Caco-2 (cell line): Measurements from ENCODE around the gene HEATR1. TPM values are rescaled to one million over a fixed set of nuclear protein-coding genes. Genes with fewer than 3 reads are reported as not detected.

Experiments used
- BruUV-seq: library from RNA; stranded (reverse); fragments of 400-500 nt; replicated peaks from 2 replicates; lab custom pipeline; 2021; lab: Mats Ljungman, UMichigan
- CTCF ChIA-PET: fragments of 300-600 bp; sonication (Branson Sonifier 250); formaldehyde crosslinking; loops from one replicate; lab custom pipeline; 2022; ENCODE audit warnings: antibody characterized with exemption; lab: Charles Lee
- POLR2A ChIA-PET: fragments of 300-600 bp; sonication (Branson Sonifier 250); formaldehyde crosslinking; loops from one replicate; lab custom pipeline; 2022; ENCODE audit warnings: antibody characterized with exemption; lab: Charles Lee
- DNase-seq, 2 experiments: peaks; one replicate each; pipeline versions ENCODE4 v3.0.0 to v3.0.0-alpha.2; 2020 to 2022
- H3K27me3 ChIP-seq: replicated peaks from 2 replicates; pipeline ENCODE4 v1.6.0; 2011; ENCODE audit warnings: low read length; ENCODE audit not compliant: control insufficient read depth, insufficient read depth
- H3K36me3 ChIP-seq: 2 replicates; pipeline ENCODE4 v1.5.1; 2011; ENCODE audit warnings: low read length; ENCODE audit not compliant: control insufficient read depth, insufficient read depth
- H3K4me1 ChIP-seq: fragments of 250-450 bp; sonication (Bioruptor Pico); 2 replicates; pipeline ENCODE4 v1.5.1; 2020; ENCODE audit warnings: mild to moderate bottlenecking
- H3K4me3 ChIP-seq: 2 replicates; pipeline ENCODE4 v1.5.1; 2011; ENCODE audit warnings: low read depth, mild to moderate bottlenecking, control low read depth, low read length
- H3K9me3 ChIP-seq: fragments of 250-450 bp; sonication (Bioruptor Pico); 2 replicates; pipeline ENCODE4 v1.5.1; 2020; ENCODE audit warnings: mild to moderate bottlenecking, moderate library complexity
- H3K27ac Mint-ChIP-seq: one replicate; pipeline ENCODE4 v1.8.0; 2022; ENCODE audit warnings: mixed read lengths; ENCODE audit not compliant: unreplicated experiment
- H3K27me3 Mint-ChIP-seq: one replicate; pipeline ENCODE4 v1.8.0; 2022; ENCODE audit warnings: mixed read lengths; ENCODE audit not compliant: insufficient read depth, unreplicated experiment
- H3K36me3 Mint-ChIP-seq: one replicate; pipeline ENCODE4 v1.8.0; 2022; ENCODE audit warnings: mild to moderate bottlenecking, mixed read lengths; ENCODE audit not compliant: insufficient read depth, unreplicated experiment
- H3K4me1 Mint-ChIP-seq: one replicate; pipeline ENCODE4 v1.8.0; 2022; ENCODE audit warnings: low read depth, mixed read lengths; ENCODE audit not compliant: unreplicated experiment
- H3K4me3 Mint-ChIP-seq: one replicate; pipeline ENCODE4 v1.8.0; 2022; ENCODE audit warnings: mild to moderate bottlenecking, moderate library complexity, mixed read lengths; ENCODE audit not compliant: unreplicated experiment
- H3K9me3 Mint-ChIP-seq: one replicate; pipeline ENCODE4 v1.8.0; 2022; ENCODE audit warnings: mixed read lengths; ENCODE audit not compliant: unreplicated experiment
- intact Hi-C: fragments of 100-400 bp; cut with micrococcal nuclease; formaldehyde crosslinking; loops from one replicate; pipeline ENCODE4 v1.10.0; 2022; ENCODE audit not compliant: unreplicated experiment
- total RNA-seq: library from RNA; stranded (reverse); gene quantifications from 2 replicates; pipeline ENCODE4 v1.2.3, GENCODE V29; 2022
- TF ChIP-seq, protein P1 (sequence below), 2 experiments: fragments of 200-600 bp in 1 of 2; IDR thresholded peaks; 1 replicate in 1 of 2; 2 replicates in 1 of 2; pipeline versions ENCODE4 v1.5.1 to v1.8.0; 2011 to 2022; ENCODE audit warnings: antibody characterized with exemption in 1 of 2, control low read depth in 1 of 2, inconsistent platforms in 1 of 2, low read depth in 1 of 2, low read length in 1 of 2, mild to moderate bottlenecking in 1 of 2, moderate library complexity in 1 of 2; ENCODE audit not compliant: insufficient read depth in 1 of 2, severe bottlenecking in 1 of 2, unreplicated experiment in 1 of 2

The HEATR1 gene
- total RNA-seq, 1 experiment from 2014 or later: 56.5 TPM

DNA sequence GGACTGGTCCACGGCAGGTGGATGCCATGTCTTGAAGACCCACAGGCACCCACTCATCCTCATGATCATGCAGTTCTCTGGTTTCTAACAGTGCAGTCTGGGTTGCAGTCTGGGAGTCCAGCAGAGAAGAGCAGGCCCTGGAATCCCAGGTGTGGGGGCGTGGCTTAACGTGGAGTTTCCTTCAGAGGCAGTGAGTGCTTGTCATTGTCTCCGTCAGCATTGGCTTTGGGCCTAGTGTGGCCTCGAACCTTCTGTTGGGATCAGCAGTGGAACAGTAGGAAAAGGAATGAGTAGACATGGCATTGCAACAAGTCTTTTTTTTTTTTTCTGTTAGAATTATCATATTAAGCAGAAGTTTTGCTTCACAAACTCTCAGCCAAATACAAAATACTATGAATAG is 67.8 kb downstream of the HEATR1 start:
- Mint-ChIP-seq H3K4me3 (no peak overlapping the region), H3K4me1 (peaks cover 10% of the 10 kb centered on the region), H3K9me3 (no peaks in the 10 kb centered on the region), H3K27ac (no peak overlapping the region), H3K27me3 (no peaks in the 10 kb centered on the region), H3K36me3 (peaks cover 52% of the 10 kb centered on the region)
- Histone ChIP-seq H3K4me1 (peaks cover 11% of the 10 kb centered on the region; the same call in 1 of the 2 replicates), H3K36me3 (no peaks in the 10 kb centered on the region), H3K9me3 (no peaks in the 10 kb centered on the region), H3K4me3 (no peak overlapping the region), H3K27me3 (no peaks in the 10 kb centered on the region)
- BruUV-seq: no TSS peak
- ChIA-PET POLR2A (no interaction called here), CTCF (no interaction called here)
- DNase-seq: peak in 1 of 2 experiments; percentile 19
- intact Hi-C loops: loop anchor here (10.0 kb wide), 1 partner anchor 252 kb away; the partner anchor contains the start of gene ERO1B
- TF ChIP-seq, protein P1, sequence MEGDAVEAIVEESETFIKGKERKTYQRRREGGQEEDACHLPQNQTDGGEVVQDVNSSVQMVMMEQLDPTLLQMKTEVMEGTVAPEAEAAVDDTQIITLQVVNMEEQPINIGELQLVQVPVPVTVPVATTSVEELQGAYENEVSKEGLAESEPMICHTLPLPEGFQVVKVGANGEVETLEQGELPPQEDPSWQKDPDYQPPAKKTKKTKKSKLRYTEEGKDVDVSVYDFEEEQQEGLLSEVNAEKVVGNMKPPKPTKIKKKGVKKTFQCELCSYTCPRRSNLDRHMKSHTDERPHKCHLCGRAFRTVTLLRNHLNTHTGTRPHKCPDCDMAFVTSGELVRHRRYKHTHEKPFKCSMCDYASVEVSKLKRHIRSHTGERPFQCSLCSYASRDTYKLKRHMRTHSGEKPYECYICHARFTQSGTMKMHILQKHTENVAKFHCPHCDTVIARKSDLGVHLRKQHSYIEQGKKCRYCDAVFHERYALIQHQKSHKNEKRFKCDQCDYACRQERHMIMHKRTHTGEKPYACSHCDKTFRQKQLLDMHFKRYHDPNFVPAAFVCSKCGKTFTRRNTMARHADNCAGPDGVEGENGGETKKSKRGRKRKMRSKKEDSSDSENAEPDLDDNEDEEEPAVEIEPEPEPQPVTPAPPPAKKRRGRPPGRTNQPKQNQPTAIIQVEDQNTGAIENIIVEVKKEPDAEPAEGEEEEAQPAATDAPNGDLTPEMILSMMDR (IDR thresholded peaks at IDR 0.05; ENCODE audit: insufficient read depth in 1 of 2, low read depth in 1 of 2, low read length in 1 of 2, severe bottlenecking in 1 of 2, unreplicated experiment in 1 of 2): no peak

DNA sequence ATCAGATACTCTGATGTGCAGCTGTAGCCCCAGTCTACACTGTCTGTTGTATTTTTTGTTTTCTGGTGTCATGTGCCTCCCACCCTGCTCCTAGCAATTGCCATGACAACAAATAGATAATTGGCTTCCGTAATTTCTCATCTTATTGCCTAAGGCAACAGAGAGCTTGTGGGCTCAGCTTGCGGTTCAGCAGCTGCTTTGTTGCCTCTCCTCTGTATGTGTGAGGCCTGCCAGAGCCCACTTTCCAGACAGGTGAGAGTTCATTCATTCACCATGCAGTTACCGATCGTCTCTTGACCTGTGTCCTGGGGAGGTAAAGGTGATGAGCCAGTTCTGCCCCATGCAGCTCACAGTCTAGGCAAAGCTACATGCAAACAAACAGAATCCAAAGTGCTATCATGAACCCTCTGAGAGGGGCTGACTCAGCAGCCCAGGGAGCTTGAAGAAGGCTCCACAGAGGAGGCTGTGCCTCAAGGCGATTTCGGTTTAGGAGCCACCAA is 68.6 kb downstream of the HEATR1 start:
- no peaks in the 10 kb centered on the region for H3K27me3 Mint-ChIP-seq
- intact Hi-C loops: loop anchor here (10.0 kb wide), 1 partner anchor 251 kb away; the partner anchor contains the start of gene ERO1B
- no peaks in the 10 kb centered on the region for H3K9me3 Mint-ChIP-seq
- CTCF ChIA-PET: no interaction called here
- H3K36me3 Mint-ChIP-seq: peaks cover 52% of the 10 kb centered on the region
- H3K4me1 Mint-ChIP-seq: peaks cover 13% of the 10 kb centered on the region
- DNase-seq: peak in 1 of 2 experiments; percentile 34
- no peaks in the 10 kb centered on the region for H3K9me3 ChIP-seq
- TF ChIP-seq, protein P1 (IDR thresholded peaks at IDR 0.05; ENCODE audit: insufficient read depth in 1 of 2, low read depth in 1 of 2, low read length in 1 of 2, severe bottlenecking in 1 of 2, unreplicated experiment in 1 of 2): no peak
- no TSS peak for BruUV-seq
- H3K4me3 Mint-ChIP-seq: no peak overlapping the region
- H3K4me3 ChIP-seq: no peak overlapping the region
- POLR2A ChIA-PET: interaction anchor here (0.6 kb wide), 1 partner anchor 74 kb away, joined by 13 read pairs; no protein-coding TSS in a partner anchor
- no peaks in the 10 kb centered on the region for H3K27me3 ChIP-seq
- no peaks in the 10 kb centered on the region for H3K36me3 ChIP-seq
- peaks cover 14% of the 10 kb centered on the region; the same call in 1 of the 2 replicates for H3K4me1 ChIP-seq
- H3K27ac Mint-ChIP-seq: no peak overlapping the region

DNA sequence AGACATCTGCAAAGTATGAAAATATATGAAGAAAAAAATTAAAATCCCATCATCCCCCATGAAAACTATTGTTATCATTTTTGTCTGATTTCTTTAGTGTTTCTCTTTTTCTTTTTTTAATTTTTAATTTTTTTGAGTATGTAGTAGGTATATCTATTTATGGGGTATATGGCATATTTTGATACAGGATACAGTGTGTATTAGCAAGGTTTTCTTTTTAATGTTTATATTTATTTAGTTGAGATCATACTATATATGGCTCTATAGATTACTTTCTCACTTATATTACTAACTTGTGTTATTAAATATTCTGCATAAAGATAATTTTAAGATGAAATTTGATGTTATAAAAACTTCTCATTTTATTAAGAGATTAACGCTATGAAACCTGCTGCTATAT is 69.1 kb downstream of the HEATR1 start:
- H3K36me3 ChIP-seq: no peaks in the 10 kb centered on the region
- CTCF ChIA-PET: no interaction called here

More for the DNA sequence above, 69.1 kb downstream of the HEATR1 start:
- Mint-ChIP-seq H3K27ac (no peak overlapping the region), H3K9me3 (no peaks in the 10 kb centered on the region), H3K36me3 (peaks cover 47% of the 10 kb centered on the region), H3K27me3 (no peaks in the 10 kb centered on the region), H3K4me1 (peaks cover 13% of the 10 kb centered on the region), H3K4me3 (no peak overlapping the region)
- no peaks in the 10 kb centered on the region for H3K9me3 ChIP-seq
- no TSS peak for BruUV-seq
- TF ChIP-seq, protein P1 (IDR thresholded peaks at IDR 0.05; ENCODE audit: insufficient read depth in 1 of 2, low read depth in 1 of 2, low read length in 1 of 2, severe bottlenecking in 1 of 2, unreplicated experiment in 1 of 2): no peak
- peaks cover 14% of the 10 kb centered on the region; the same call in 1 of the 2 replicates for H3K4me1 ChIP-seq
- intact Hi-C loops: loop anchor here (10.0 kb wide), 1 partner anchor 250 kb away; the partner anchor contains the start of gene ERO1B
- no peak for DNase-seq
- H3K27me3 ChIP-seq: no peaks in the 10 kb centered on the region
- POLR2A ChIA-PET: no interaction called here
- H3K4me3 ChIP-seq: no peak overlapping the region
